ENCODE measurements around the gene INPP4A. TPM values are rescaled to one million over a fixed set of nuclear protein-coding genes. Genes with fewer than 3 reads are reported as not detected.

The INPP4A gene
- total and polyA plus RNA-seq, 3 experiments from 2014 or later, result 41.0 to 61.4 (median 46.9) TPM

GRCh38 chr2:98492441-98492840, 47.8 kb downstream of the INPP4A start:
- H3K27me3 Mint-ChIP-seq, result no peaks in the 10 kb centered on the region
- DNase-seq, result no peak
- no peak overlapping the region for H3K4me3 Mint-ChIP-seq
- POLR2A ChIA-PET, result no interaction called here
- CTCF ChIA-PET, result no interaction called here
- Histone ChIP-seq H3K27ac (ENCODE audit: low read depth, low read length) (no peak overlapping the region), H3K9me3 (ENCODE audit: low read length) (peaks cover 10% of the 10 kb centered on the region), H3K36me3 (ENCODE audit: insufficient read depth, low read length) (peaks cover 6% of the 10 kb centered on the region), H3K27me3 (ENCODE audit: insufficient read depth, low read length, poor library complexity, severe bottlenecking) (no peaks in the 10 kb centered on the region), H3K4me1 (ENCODE audit: insufficient read depth, low read length) (peaks cover 35% of the 10 kb centered on the region), H3K4me3 (ENCODE audit: low read length) (no peak overlapping the region)
- H3K9me3 Mint-ChIP-seq, result peaks cover 0 to 16% (median 7%) of the 10 kb centered on the region in 5 donors
- H3K27ac Mint-ChIP-seq, result peak overlapping the region in 6 of 8 donors; percentile 6 to 86 (median 32)
- peaks cover 15 to 50% (median 18%) of the 10 kb centered on the region in 3 donors for H3K36me3 Mint-ChIP-seq
- H3K4me1 Mint-ChIP-seq, result peaks cover 71 to 87% (median 85%) of the 10 kb centered on the region in 3 donors

GRCh38 chr2:98494699-98495098, 50.0 kb downstream of the INPP4A start:
- CTCF ChIA-PET, result interaction anchor here (0.9 kb wide), 1 partner anchor 82 kb away, joined by 3 read pairs; no protein-coding TSS in a partner anchor

DNA sequence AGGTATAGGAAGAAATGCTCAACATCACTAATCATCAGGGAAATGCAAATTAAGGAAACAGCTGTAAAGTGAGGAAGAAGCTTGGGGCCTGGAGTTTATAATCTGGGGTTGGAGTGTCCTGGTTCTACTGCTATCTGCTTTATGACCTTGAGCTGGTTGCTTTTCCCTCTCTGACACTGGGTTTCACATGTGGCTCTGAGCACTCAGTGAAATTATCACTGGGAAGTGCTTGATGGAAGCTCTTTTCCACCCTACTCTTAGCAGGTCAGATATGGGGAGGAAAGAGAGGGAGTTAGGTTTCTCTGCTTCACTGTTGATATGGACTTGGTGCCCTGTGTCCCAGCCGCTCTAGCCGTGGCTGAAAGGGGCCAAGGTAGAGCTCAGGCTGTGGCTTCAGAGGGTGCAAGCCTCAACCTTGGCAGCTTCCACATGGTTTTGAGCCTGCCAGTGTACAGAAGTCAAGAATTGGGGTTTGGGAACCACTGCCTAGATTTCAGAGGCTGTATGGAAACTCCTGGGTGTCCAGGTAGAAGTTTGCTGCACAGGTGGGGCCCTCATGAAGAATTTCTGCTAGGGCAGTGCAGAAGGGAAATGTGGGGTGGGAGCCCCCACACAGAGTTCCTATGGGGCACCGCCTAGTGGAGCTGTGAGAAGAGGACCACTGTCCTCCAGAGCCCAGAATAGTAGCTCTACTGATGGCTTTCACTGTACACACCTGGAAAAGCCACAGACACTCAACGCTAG, 52.3 kb downstream of the INPP4A start:
- no peaks in the 10 kb centered on the region for H3K27me3 Mint-ChIP-seq
- DNase-seq, result no peak
- H3K27ac Mint-ChIP-seq, result peak overlapping the region in 6 of 8 donors; percentile 7 to 87 (median 61)
- H3K4me3 Mint-ChIP-seq, result peak overlapping the region in 2 of 7 donors; percentile 6 to 19
- H3K36me3 ChIP-seq (ENCODE audit: insufficient read depth, low read length), result peaks cover 8% of the 10 kb centered on the region
- no peaks in the 10 kb centered on the region for H3K27me3 ChIP-seq (ENCODE audit: insufficient read depth, low read length, poor library complexity, severe bottlenecking)
- H3K4me3 ChIP-seq (ENCODE audit: low read length), result no peak overlapping the region
- ChIA-PET CTCF (interaction anchor here (2.1 kb wide), 1 partner anchor 9 kb away, joined by 8 read pairs; no protein-coding TSS in a partner anchor), POLR2A (no interaction called here)
- peaks cover 70 to 84% (median 81%) of the 10 kb centered on the region in 3 donors for H3K4me1 Mint-ChIP-seq
- H3K4me1 ChIP-seq (ENCODE audit: insufficient read depth, low read length), result peaks cover 19% of the 10 kb centered on the region
- peaks cover 0 to 21% (median 13%) of the 10 kb centered on the region in 5 donors for H3K9me3 Mint-ChIP-seq
- peaks cover 26 to 62% (median 31%) of the 10 kb centered on the region in 3 donors for H3K36me3 Mint-ChIP-seq
- peaks cover 10% of the 10 kb centered on the region for H3K9me3 ChIP-seq (ENCODE audit: low read length)
- H3K27ac ChIP-seq (ENCODE audit: low read depth, low read length), result no peak overlapping the region

More at GRCh38 chr2:98494699-98495098, 50.0 kb downstream of the INPP4A start:
- H3K4me3 ChIP-seq (ENCODE audit: low read length), result no peak overlapping the region
- peaks cover 10% of the 10 kb centered on the region for H3K9me3 ChIP-seq (ENCODE audit: low read length)
- POLR2A ChIA-PET, result no interaction called here
- DNase-seq, result no peak
- Mint-ChIP-seq H3K27ac (peak overlapping the region in 4 of 8 donors; percentile 23 to 82 (median 52)), H3K27me3 (no peaks in the 10 kb centered on the region), H3K4me1 (peaks cover 69 to 86% (median 85%) of the 10 kb centered on the region in 3 donors), H3K36me3 (peaks cover 26 to 70% (median 31%) of the 10 kb centered on the region in 3 donors), H3K4me3 (no peak overlapping the region), H3K9me3 (peaks cover 0 to 21% (median 13%) of the 10 kb centered on the region in 5 donors)
- H3K27ac ChIP-seq (ENCODE audit: low read depth, low read length), result no peak overlapping the region
- peaks cover 13% of the 10 kb centered on the region for H3K4me1 ChIP-seq (ENCODE audit: insufficient read depth, low read length)
- no peaks in the 10 kb centered on the region for H3K27me3 ChIP-seq (ENCODE audit: insufficient read depth, low read length, poor library complexity, severe bottlenecking)
- H3K36me3 ChIP-seq (ENCODE audit: insufficient read depth, low read length), result peaks cover 6% of the 10 kb centered on the region

- H3K27ac ChIP-seq (ENCODE audit: low read depth, low read length), result no peak overlapping the region
- Mint-ChIP-seq H3K9me3 (peaks cover 0 to 21% (median 13%) of the 10 kb centered on the region in 5 donors), H3K36me3 (peaks cover 22 to 61% (median 31%) of the 10 kb centered on the region in 3 donors), H3K4me1 (peaks cover 78 to 89% (median 85%) of the 10 kb centered on the region in 3 donors), H3K27me3 (no peaks in the 10 kb centered on the region), H3K27ac (peak overlapping the region in 7 of 8 donors; percentile 9 to 73 (median 54)), H3K4me3 (no peak overlapping the region)
- peaks cover 8% of the 10 kb centered on the region for H3K36me3 ChIP-seq (ENCODE audit: insufficient read depth, low read length)
- H3K9me3 ChIP-seq (ENCODE audit: low read length), result peaks cover 10% of the 10 kb centered on the region
- ChIA-PET POLR2A (interaction anchor here (0.6 kb wide), 1 partner anchor 19 kb away, joined by 3 read pairs; no protein-coding TSS in a partner anchor), CTCF (interaction anchor here (1.3 kb wide), 1 partner anchor 11 kb away, joined by 4 read pairs; no protein-coding TSS in a partner anchor)
- no peak overlapping the region for H3K4me3 ChIP-seq (ENCODE audit: low read length)
- H3K4me1 ChIP-seq (ENCODE audit: insufficient read depth, low read length), result peaks cover 33% of the 10 kb centered on the region
- no peak for DNase-seq
- no peaks in the 10 kb centered on the region for H3K27me3 ChIP-seq (ENCODE audit: insufficient read depth, low read length, poor library complexity, severe bottlenecking)
These were observed 54.2 kb downstream of the INPP4A start for GRCh38 chr2:98498703-98499440.

GRCh38 chr2:98500561-98500960, 55.9 kb downstream of the INPP4A start:
- POLR2A ChIA-PET, result interaction anchor here (0.7 kb wide), 1 partner anchor 9 kb away, joined by 4 read pairs; no protein-coding TSS in a partner anchor
- no peak for DNase-seq
- Histone ChIP-seq H3K27me3 (ENCODE audit: insufficient read depth, low read length, poor library complexity, severe bottlenecking) (no peaks in the 10 kb centered on the region), H3K36me3 (ENCODE audit: insufficient read depth, low read length) (peaks cover 8% of the 10 kb centered on the region), H3K4me1 (ENCODE audit: insufficient read depth, low read length) (peaks cover 49% of the 10 kb centered on the region), H3K4me3 (ENCODE audit: low read length) (no peak overlapping the region), H3K9me3 (ENCODE audit: low read length) (peaks cover 10% of the 10 kb centered on the region), H3K27ac (ENCODE audit: low read depth, low read length) (no peak overlapping the region)
- Mint-ChIP-seq H3K9me3 (peaks cover 0 to 16% (median 13%) of the 10 kb centered on the region in 5 donors), H3K36me3 (peaks cover 20 to 62% (median 28%) of the 10 kb centered on the region in 3 donors), H3K4me3 (no peak overlapping the region), H3K4me1 (peaks cover 81 to 91% (median 85%) of the 10 kb centered on the region in 3 donors), H3K27me3 (no peaks in the 10 kb centered on the region), H3K27ac (peak overlapping the region; percentile 17 to 91 (median 78))
- CTCF ChIA-PET, result interaction anchor here (1.1 kb wide), 1 partner anchor 12 kb away, joined by 3 read pairs; no protein-coding TSS in a partner anchor

DNA sequence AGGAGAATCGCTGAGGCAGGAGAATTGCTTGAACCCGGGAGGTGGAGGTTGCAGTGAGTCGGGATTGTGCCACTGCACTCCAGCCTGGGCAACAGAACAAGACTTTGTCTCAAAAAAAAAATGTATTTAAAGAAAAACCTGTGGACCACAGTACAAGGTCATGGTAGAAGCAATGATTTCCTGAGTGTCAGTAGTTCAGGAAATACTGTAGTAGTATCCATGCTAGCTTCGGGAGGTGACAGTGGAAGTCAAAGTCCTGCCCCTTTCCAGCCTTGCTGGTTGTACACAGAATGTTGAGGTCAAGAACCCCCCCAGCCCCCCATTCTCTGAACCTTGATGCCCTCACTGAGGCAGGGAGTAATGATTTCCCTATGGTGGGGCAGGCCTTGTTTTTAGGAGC, 56.6 kb downstream of the INPP4A start:
- H3K27ac Mint-ChIP-seq, result peak overlapping the region in 6 of 8 donors; percentile 79 to 90 (median 83)
- POLR2A ChIA-PET, result interaction anchor here (0.7 kb wide), 1 partner anchor 9 kb away, joined by 4 read pairs; no protein-coding TSS in a partner anchor
- H3K36me3 Mint-ChIP-seq, result peaks cover 19 to 63% (median 25%) of the 10 kb centered on the region in 3 donors
- no peak overlapping the region for H3K4me3 ChIP-seq (ENCODE audit: low read length)
- peaks cover 0 to 15% (median 13%) of the 10 kb centered on the region in 5 donors for H3K9me3 Mint-ChIP-seq
- H3K9me3 ChIP-seq (ENCODE audit: low read length), result peaks cover 10% of the 10 kb centered on the region
- no peaks in the 10 kb centered on the region for H3K27me3 ChIP-seq (ENCODE audit: insufficient read depth, low read length, poor library complexity, severe bottlenecking)
- H3K27me3 Mint-ChIP-seq, result no peaks in the 10 kb centered on the region
- peaks cover 87 to 93% (median 91%) of the 10 kb centered on the region in 3 donors for H3K4me1 Mint-ChIP-seq
- no peak overlapping the region for H3K4me3 Mint-ChIP-seq
- H3K36me3 ChIP-seq (ENCODE audit: insufficient read depth, low read length), result peaks cover 8% of the 10 kb centered on the region
- no peak for DNase-seq
- CTCF ChIA-PET, result interaction anchor here (1.1 kb wide), 1 partner anchor 13 kb away, joined by 3 read pairs; no protein-coding TSS in a partner anchor
- no peak overlapping the region for H3K27ac ChIP-seq (ENCODE audit: low read depth, low read length)
- H3K4me1 ChIP-seq (ENCODE audit: insufficient read depth, low read length), result peaks cover 56% of the 10 kb centered on the region

DNA sequence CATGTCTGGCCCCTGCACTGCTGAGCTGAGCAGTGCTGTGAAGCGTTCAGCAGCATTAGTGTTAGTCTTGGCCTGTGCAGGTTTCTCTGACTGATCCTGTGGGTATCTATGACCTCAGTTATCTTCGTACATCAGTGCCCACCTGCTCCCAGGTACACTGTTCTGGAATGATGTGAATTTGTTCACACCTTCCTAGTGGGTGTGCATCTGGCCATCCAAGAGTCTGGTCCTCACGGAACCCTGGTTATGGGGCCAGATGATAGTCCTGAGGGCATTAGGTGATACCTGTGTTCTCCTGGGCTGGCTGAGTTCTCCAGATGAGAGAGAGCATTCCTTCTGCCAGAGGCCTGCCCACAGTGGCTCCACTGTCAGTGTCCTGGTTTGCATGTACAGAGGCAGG, 57.2 kb downstream of the INPP4A start:
- no peak overlapping the region for H3K27ac ChIP-seq (ENCODE audit: low read depth, low read length)
- peaks cover 13 to 64% (median 19%) of the 10 kb centered on the region in 3 donors for H3K36me3 Mint-ChIP-seq
- H3K4me3 ChIP-seq (ENCODE audit: low read length), result no peak overlapping the region
- peaks cover 62% of the 10 kb centered on the region for H3K4me1 ChIP-seq (ENCODE audit: insufficient read depth, low read length)
- peaks cover 5% of the 10 kb centered on the region for H3K9me3 ChIP-seq (ENCODE audit: low read length)
- H3K4me1 Mint-ChIP-seq, result peaks cover 88 to 93% (median 91%) of the 10 kb centered on the region in 3 donors
- ChIA-PET POLR2A (no interaction called here), CTCF (interaction anchor here (1.8 kb wide), 1 partner anchor 14 kb away, joined by 11 read pairs; no protein-coding TSS in a partner anchor)
- peak overlapping the region; percentile 38 to 90 (median 80) for H3K27ac Mint-ChIP-seq
- peaks cover 0 to 8% (median 7%) of the 10 kb centered on the region in 5 donors for H3K9me3 Mint-ChIP-seq
- H3K27me3 Mint-ChIP-seq, result no peaks in the 10 kb centered on the region
- H3K36me3 ChIP-seq (ENCODE audit: insufficient read depth, low read length), result peaks cover 12% of the 10 kb centered on the region
- no peaks in the 10 kb centered on the region for H3K27me3 ChIP-seq (ENCODE audit: insufficient read depth, low read length, poor library complexity, severe bottlenecking)
- DNase-seq, result no peak
- peak overlapping the region in 1 of 7 donors; percentile 28 for H3K4me3 Mint-ChIP-seq

Measured in CD8-positive, alpha-beta memory T cell (primary cell).